ENCODE data around the gene PROK1. TPM values are rescaled to one million over a fixed set of nuclear protein-coding genes. Genes with fewer than 3 reads are reported as not detected.

Gene PROK1
- total RNA-seq, 2 experiments from 2014 or later = not detected

- POLR2A ChIA-PET = no interaction called here
- CTCF ChIA-PET (ENCODE audit: unreplicated experiment) = interaction anchor here (0.6 to 0.7 kb wide), 2 partner anchors 77 to 437 kb away, joined by 3 to 4 read pairs; no protein-coding TSS in a partner anchor
- intact Hi-C loops (cut with micrococcal nuclease; ENCODE audit: unreplicated experiment) = no loop called here
Measured at GRCh38 chr1:110489973-110490542, 39.1 kb downstream of the PROK1 start.

GRCh38 chr1:110490791-110491451 is 40.0 kb downstream of the PROK1 start:
- Histone ChIP-seq H3K4me1 (ENCODE audit: insufficient read depth, low read length, poor library complexity, severe bottlenecking) (peaks cover 7% of the 10 kb centered on the region), H3K4me2 (ENCODE audit: low read length) (no peak overlapping the region), H4K20me1 (ENCODE audit: insufficient read depth, low read length) (no peaks in the 10 kb centered on the region), H2AFZ (ENCODE audit: low read length) (no peak overlapping the region), H3K9me2 (ENCODE audit: insufficient read depth, low read length) (no peaks in the 10 kb centered on the region), H3K79me2 (ENCODE audit: insufficient read depth, low read depth, low read length) (no peaks in the 10 kb centered on the region), H3K4me3 (ENCODE audit: low read depth, low read length, poor library complexity, severe bottlenecking) (no peak overlapping the region), H3K27ac (ENCODE audit: low read depth, low read length, poor library complexity, severe bottlenecking) (no peak overlapping the region), H3K9me3 (ENCODE audit: low read length) (no peaks in the 10 kb centered on the region), H3K36me3 (ENCODE audit: insufficient read depth, low read length) (no peaks in the 10 kb centered on the region)
- no TSS peak for BruUV-seq (replicated peaks)
- TF ChIP-seq EZH2phosphoT487 (IDR thresholded peaks at IDR 0.05; ENCODE audit: borderline replicate concordance, low read depth, low read length) = no peak
- TF ChIP-seq, protein P1, sequence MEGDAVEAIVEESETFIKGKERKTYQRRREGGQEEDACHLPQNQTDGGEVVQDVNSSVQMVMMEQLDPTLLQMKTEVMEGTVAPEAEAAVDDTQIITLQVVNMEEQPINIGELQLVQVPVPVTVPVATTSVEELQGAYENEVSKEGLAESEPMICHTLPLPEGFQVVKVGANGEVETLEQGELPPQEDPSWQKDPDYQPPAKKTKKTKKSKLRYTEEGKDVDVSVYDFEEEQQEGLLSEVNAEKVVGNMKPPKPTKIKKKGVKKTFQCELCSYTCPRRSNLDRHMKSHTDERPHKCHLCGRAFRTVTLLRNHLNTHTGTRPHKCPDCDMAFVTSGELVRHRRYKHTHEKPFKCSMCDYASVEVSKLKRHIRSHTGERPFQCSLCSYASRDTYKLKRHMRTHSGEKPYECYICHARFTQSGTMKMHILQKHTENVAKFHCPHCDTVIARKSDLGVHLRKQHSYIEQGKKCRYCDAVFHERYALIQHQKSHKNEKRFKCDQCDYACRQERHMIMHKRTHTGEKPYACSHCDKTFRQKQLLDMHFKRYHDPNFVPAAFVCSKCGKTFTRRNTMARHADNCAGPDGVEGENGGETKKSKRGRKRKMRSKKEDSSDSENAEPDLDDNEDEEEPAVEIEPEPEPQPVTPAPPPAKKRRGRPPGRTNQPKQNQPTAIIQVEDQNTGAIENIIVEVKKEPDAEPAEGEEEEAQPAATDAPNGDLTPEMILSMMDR (conservative IDR thresholded peaks at IDR 0.05; ENCODE audit: low read length) = no peak
- intact Hi-C loops (cut with micrococcal nuclease; ENCODE audit: unreplicated experiment) = no loop called here
- no peak for DNase-seq (ENCODE audit: low spot score)
- ChIA-PET CTCF (ENCODE audit: unreplicated experiment) (interaction anchor here (0.6 kb wide), 2 partner anchors 863 to 1065 kb away, joined by 3 to 13 read pairs; partner anchors contain the start of gene PSMA5), POLR2A (no interaction called here)

More at GRCh38 chr1:110489973-110490542, 39.1 kb downstream of the PROK1 start:
- Histone ChIP-seq H3K9me2 (ENCODE audit: insufficient read depth, low read length) (no peaks in the 10 kb centered on the region), H2AFZ (ENCODE audit: low read length) (peak overlapping the region; percentile 35; the same call in 1 of the 2 replicates), H3K79me2 (ENCODE audit: insufficient read depth, low read depth, low read length) (no peaks in the 10 kb centered on the region), H4K20me1 (ENCODE audit: insufficient read depth, low read length) (no peaks in the 10 kb centered on the region), H3K4me1 (ENCODE audit: insufficient read depth, low read length, poor library complexity, severe bottlenecking) (peaks cover 7% of the 10 kb centered on the region), H3K4me3 (ENCODE audit: low read depth, low read length, poor library complexity, severe bottlenecking) (peak overlapping the region; percentile 47), H3K36me3 (ENCODE audit: insufficient read depth, low read length) (no peaks in the 10 kb centered on the region), H3K27ac (ENCODE audit: low read depth, low read length, poor library complexity, severe bottlenecking) (no peak overlapping the region), H3K9me3 (ENCODE audit: low read length) (no peaks in the 10 kb centered on the region), H3K4me2 (ENCODE audit: low read length) (peak overlapping the region; percentile 42)
- DNase-seq (ENCODE audit: low spot score) = peak; percentile 37
- BruUV-seq (replicated peaks) = no TSS peak
- TF ChIP-seq, protein P1 (conservative IDR thresholded peaks at IDR 0.05; ENCODE audit: low read length) = no peak
- TF ChIP-seq EZH2phosphoT487 (IDR thresholded peaks at IDR 0.05; ENCODE audit: borderline replicate concordance, low read depth, low read length) = no peak

DNA sequence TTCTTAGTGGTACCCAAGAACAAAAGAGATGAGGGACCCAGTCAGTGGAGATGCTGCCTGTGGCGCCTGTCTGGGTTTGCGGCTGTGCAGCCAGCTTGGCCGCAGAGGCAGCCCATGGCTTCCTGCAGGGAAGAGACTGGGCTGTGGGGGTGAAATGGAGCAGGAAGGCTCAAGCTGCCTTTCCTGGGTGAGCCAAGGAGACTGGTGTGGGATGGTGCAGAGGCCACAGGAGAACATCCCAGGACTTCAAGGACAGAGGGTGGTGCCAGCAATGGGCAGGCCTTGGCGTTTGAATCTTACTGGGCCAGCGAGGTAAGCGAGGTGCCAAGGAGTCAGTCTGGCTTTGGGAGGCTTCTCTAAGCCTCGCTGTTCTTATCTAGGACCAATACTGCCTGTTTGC is 41.6 kb downstream of the PROK1 start:
- H4K20me1 ChIP-seq (ENCODE audit: insufficient read depth, low read length) = no peaks in the 10 kb centered on the region
- intact Hi-C loops (cut with micrococcal nuclease; ENCODE audit: unreplicated experiment) = no loop called here
- no peaks in the 10 kb centered on the region for H3K36me3 ChIP-seq (ENCODE audit: insufficient read depth, low read length)
- BruUV-seq (replicated peaks) = no TSS peak
- H3K4me1 ChIP-seq (ENCODE audit: insufficient read depth, low read length, poor library complexity, severe bottlenecking) = peaks cover 7% of the 10 kb centered on the region
- H3K4me2 ChIP-seq (ENCODE audit: low read length) = no peak overlapping the region
- no peak for TF ChIP-seq EZH2phosphoT487 (IDR thresholded peaks at IDR 0.05; ENCODE audit: borderline replicate concordance, low read depth, low read length)
- no peak overlapping the region for H2AFZ ChIP-seq (ENCODE audit: low read length)
- no peak for DNase-seq (ENCODE audit: low spot score)
- CTCF ChIA-PET (ENCODE audit: unreplicated experiment) = no interaction called here
- no peak overlapping the region for H3K27ac ChIP-seq (ENCODE audit: low read depth, low read length, poor library complexity, severe bottlenecking)
- no peak overlapping the region for H3K4me3 ChIP-seq (ENCODE audit: low read depth, low read length, poor library complexity, severe bottlenecking)
- POLR2A ChIA-PET = no interaction called here
- no peaks in the 10 kb centered on the region for H3K9me3 ChIP-seq (ENCODE audit: low read length)
- no peaks in the 10 kb centered on the region for H3K79me2 ChIP-seq (ENCODE audit: insufficient read depth, low read depth, low read length)
- H3K9me2 ChIP-seq (ENCODE audit: insufficient read depth, low read length) = no peaks in the 10 kb centered on the region

All from OCI-LY7 (cell line).